Measurements from ENCODE around the gene POLR2I. TPM values are rescaled to one million over a fixed set of nuclear protein-coding genes. Genes with fewer than 3 reads are reported as not detected.

The POLR2I gene
- total and polyA plus RNA-seq, 3 donors from 2014 or later: 106 to 307 (median 116) TPM

- H3K36me3 ChIP-seq (ENCODE audit: low read depth, missing control alignments): no peaks in the 10 kb centered on the region
- no peaks in the 10 kb centered on the region for H3K27me3 ChIP-seq
- H3K9me3 ChIP-seq: no peaks in the 10 kb centered on the region
- H3K27ac ChIP-seq: no peak overlapping the region
- 89 to 94% methylated on average over 11 to 12 of the region's 12 CpGs for WGBS, 2 donors
- TF ChIP-seq POLR2A (IDR thresholded peaks at IDR 0.05) (no peak), CTCF (IDR thresholded peaks at IDR 0.05) (no peak)
- intact Hi-C loops (cut with DNase I; ENCODE audit: low total_unique reads): no loop called here
- H3K4me1 ChIP-seq: no peaks in the 10 kb centered on the region
- DNase-seq: no peak
- no peak overlapping the region for H3K4me3 ChIP-seq
These were observed 10.7 kb downstream of the POLR2I start for GRCh38 chr19:36103842-36104552.

GRCh38 chr19:36103040-36103626 is 11.5 kb downstream of the POLR2I start:
- H3K4me3 ChIP-seq: no peak overlapping the region
- H3K27me3 ChIP-seq: no peaks in the 10 kb centered on the region
- DNase-seq: no peak
- no peak overlapping the region for H3K27ac ChIP-seq
- no peaks in the 10 kb centered on the region for H3K4me1 ChIP-seq
- TF ChIP-seq POLR2A (IDR thresholded peaks at IDR 0.05) (no peak), CTCF (IDR thresholded peaks at IDR 0.05) (no peak)
- 95% methylated on average over 14 to 23 of the region's 24 CpGs for WGBS, 2 donors
- no peaks in the 10 kb centered on the region for H3K9me3 ChIP-seq
- no peaks in the 10 kb centered on the region for H3K36me3 ChIP-seq (ENCODE audit: low read depth, missing control alignments)
- intact Hi-C loops (cut with DNase I; ENCODE audit: low total_unique reads): no loop called here

GRCh38 chr19:36101550-36102327 is 12.9 kb downstream of the POLR2I start:
- TF ChIP-seq CTCF (IDR thresholded peaks at IDR 0.05) (no peak), POLR2A (IDR thresholded peaks at IDR 0.05) (no peak)
- H3K4me1 ChIP-seq: no peaks in the 10 kb centered on the region
- no peak for DNase-seq
- no peaks in the 10 kb centered on the region for H3K27me3 ChIP-seq
- no peak overlapping the region for H3K4me3 ChIP-seq
- H3K9me3 ChIP-seq: no peaks in the 10 kb centered on the region
- WGBS, 2 donors: 90 to 93% methylated on average over 23 to 27 of the region's 27 CpGs
- no peaks in the 10 kb centered on the region for H3K36me3 ChIP-seq (ENCODE audit: low read depth, missing control alignments)
- intact Hi-C loops (cut with DNase I; ENCODE audit: low total_unique reads): no loop called here
- H3K27ac ChIP-seq: no peak overlapping the region

GRCh38 chr19:36100476-36100875 is 14.2 kb downstream of the POLR2I start:
- H3K9me3 ChIP-seq: no peaks in the 10 kb centered on the region
- DNase-seq: no peak
- no peaks in the 10 kb centered on the region for H3K27me3 ChIP-seq
- H3K4me3 ChIP-seq: no peak overlapping the region
- TF ChIP-seq CTCF (IDR thresholded peaks at IDR 0.05) (no peak), POLR2A (IDR thresholded peaks at IDR 0.05) (no peak)
- 86% methylated on average over 5 of the region's 5 CpGs for WGBS, 2 donors
- H3K4me1 ChIP-seq: no peaks in the 10 kb centered on the region
- no peaks in the 10 kb centered on the region for H3K36me3 ChIP-seq (ENCODE audit: low read depth, missing control alignments)
- intact Hi-C loops (cut with DNase I; ENCODE audit: low total_unique reads): no loop called here
- no peak overlapping the region for H3K27ac ChIP-seq

Measured in testis (tissue), 3 donors.